Measurements from ENCODE around the gene OCSTAMP.

OCSTAMP gene

GRCh38 chr20:46563170-46563859, 12.9 kb upstream of the OCSTAMP start:
- peaks cover 9% of the 10 kb centered on the region for H3K27me3 Mint-ChIP-seq

GRCh38 chr20:46562373-46563169, 12.1 kb upstream of the OCSTAMP start:
- ATAC-seq (peak; percentile 70), DNase-seq (peak; percentile 52 to 68)
- no peak overlapping the region for H3K27ac Mint-ChIP-seq
- H3K9me3 Mint-ChIP-seq: no peaks in the 10 kb centered on the region
- H3K27me3 Mint-ChIP-seq: peaks cover 5% of the 10 kb centered on the region
- H3K4me1 Mint-ChIP-seq: peaks cover 29% of the 10 kb centered on the region
- no peak overlapping the region for H3K4me3 Mint-ChIP-seq

More at GRCh38 chr20:46563170-46563859, 12.9 kb upstream of the OCSTAMP start:
- Mint-ChIP-seq H3K9me3 (no peaks in the 10 kb centered on the region), H3K4me1 (peaks cover 21% of the 10 kb centered on the region), H3K4me3 (no peak overlapping the region), H3K27ac (no peak overlapping the region)
- ATAC-seq: no peak
- DNase-seq: no peak

- no peak overlapping the region for H3K4me3 Mint-ChIP-seq
- peaks cover 33% of the 10 kb centered on the region for H3K4me1 Mint-ChIP-seq
- no peak for DNase-seq
- no peak overlapping the region for H3K27ac Mint-ChIP-seq
- H3K27me3 Mint-ChIP-seq: no peaks in the 10 kb centered on the region
- no peaks in the 10 kb centered on the region for H3K9me3 Mint-ChIP-seq
- no peak for ATAC-seq
Measured at GRCh38 chr20:46562009-46562372, 11.5 kb upstream of the OCSTAMP start.

- H3K27me3 Mint-ChIP-seq: no peaks in the 10 kb centered on the region
- DNase-seq (no peak), ATAC-seq (no peak)
- no peak overlapping the region for H3K4me3 Mint-ChIP-seq
- H3K27ac Mint-ChIP-seq: no peak overlapping the region
- peaks cover 43% of the 10 kb centered on the region for H3K4me1 Mint-ChIP-seq
- no peaks in the 10 kb centered on the region for H3K9me3 Mint-ChIP-seq
Measured at GRCh38 chr20:46559685-46560440, 9.4 kb upstream of the OCSTAMP start.

GRCh38 chr20:46559001-46559400, 8.5 kb upstream of the OCSTAMP start:
- DNase-seq (no peak), ATAC-seq (no peak)
- Mint-ChIP-seq H3K27me3 (no peaks in the 10 kb centered on the region), H3K9me3 (no peaks in the 10 kb centered on the region), H3K4me3 (no peak overlapping the region), H3K4me1 (peaks cover 47% of the 10 kb centered on the region), H3K27ac (no peak overlapping the region)

GRCh38 chr20:46558511-46558959, 8.1 kb upstream of the OCSTAMP start:
- Mint-ChIP-seq H3K4me1 (peaks cover 48% of the 10 kb centered on the region), H3K27me3 (no peaks in the 10 kb centered on the region), H3K27ac (no peak overlapping the region), H3K4me3 (no peak overlapping the region), H3K9me3 (no peaks in the 10 kb centered on the region)
- DNase-seq: peak in 1 of 2 donors; percentile 60
- peak; percentile 89 for ATAC-seq

- H3K4me3 Mint-ChIP-seq: no peak overlapping the region
- H3K9me3 Mint-ChIP-seq: no peaks in the 10 kb centered on the region
- peaks cover 60% of the 10 kb centered on the region for H3K4me1 Mint-ChIP-seq
- H3K27me3 Mint-ChIP-seq: no peaks in the 10 kb centered on the region
- H3K27ac Mint-ChIP-seq: peak overlapping the region in 1 of 2 donors; percentile 38
- DNase-seq (no peak), ATAC-seq (no peak)
Measured at GRCh38 chr20:46557231-46557956, 6.9 kb upstream of the OCSTAMP start.

- Mint-ChIP-seq H3K27me3 (peaks cover 5% of the 10 kb centered on the region), H3K4me1 (peaks cover 69% of the 10 kb centered on the region), H3K9me3 (no peaks in the 10 kb centered on the region), H3K27ac (peak overlapping the region in 1 of 2 donors; percentile 5), H3K4me3 (no peak overlapping the region)
- ATAC-seq (no peak), DNase-seq (no peak)
Measured at GRCh38 chr20:46555370-46555956, 5.0 kb upstream of the OCSTAMP start.

- Mint-ChIP-seq H3K27me3 (peaks cover 9% of the 10 kb centered on the region), H3K27ac (no peak overlapping the region), H3K4me3 (no peak overlapping the region), H3K9me3 (no peaks in the 10 kb centered on the region), H3K4me1 (peaks cover 66% of the 10 kb centered on the region)
- ATAC-seq: no peak
- DNase-seq: no peak
Measured at GRCh38 chr20:46554828-46555227, 4.4 kb upstream of the OCSTAMP start.

GRCh38 chr20:46553926-46554325, 3.5 kb upstream of the OCSTAMP start:
- Mint-ChIP-seq H3K4me3 (no peak overlapping the region), H3K9me3 (no peaks in the 10 kb centered on the region), H3K27me3 (peaks cover 9% of the 10 kb centered on the region), H3K27ac (no peak overlapping the region), H3K4me1 (peaks cover 61% of the 10 kb centered on the region)
- ATAC-seq (no peak), DNase-seq (no peak)

- peaks cover 51% of the 10 kb centered on the region for H3K4me1 Mint-ChIP-seq
- DNase-seq (peak; percentile 57 to 68), ATAC-seq (peak; percentile 96)
- no peaks in the 10 kb centered on the region for H3K9me3 Mint-ChIP-seq
- peaks cover 9% of the 10 kb centered on the region for H3K27me3 Mint-ChIP-seq
- peak overlapping the region; percentile 74 to 75 for H3K4me3 Mint-ChIP-seq
- H3K27ac Mint-ChIP-seq: peak overlapping the region; percentile 63 to 65
Measured at GRCh38 chr20:46552460-46553420, 2.3 kb upstream of the OCSTAMP start.

- Mint-ChIP-seq H3K27me3 (peaks cover 9% of the 10 kb centered on the region), H3K4me1 (peaks cover 45% of the 10 kb centered on the region), H3K4me3 (no peak overlapping the region), H3K27ac (no peak overlapping the region), H3K9me3 (no peaks in the 10 kb centered on the region)
- no peak for DNase-seq
- ATAC-seq: no peak
Measured at GRCh38 chr20:46551522-46552381, 1.3 kb upstream of the OCSTAMP start.

- ATAC-seq (no peak), DNase-seq (peak in 1 of 2 donors; percentile 28)
- H3K9me3 Mint-ChIP-seq: no peaks in the 10 kb centered on the region
- H3K4me3 Mint-ChIP-seq: no peak overlapping the region
- peaks cover 31% of the 10 kb centered on the region for H3K4me1 Mint-ChIP-seq
- no peak overlapping the region for H3K27ac Mint-ChIP-seq
- H3K27me3 Mint-ChIP-seq: peaks cover 9% of the 10 kb centered on the region
Measured at GRCh38 chr20:46549188-46549972, 1.1 kb downstream of the OCSTAMP start.
